NB4 (cell line): Measurements from ENCODE around the gene CLEC2A.

Experiments
- DNase-seq: peaks from one replicate; pipeline ENCODE4 v3.0.0; 2010; ENCODE audit warnings: low read depth
- H3K4me3 ChIP-seq: one replicate; pipeline ENCODE4 v1.5.1; 2011; ENCODE audit warnings: mild to moderate bottlenecking, low read depth, low read length, moderate library complexity
- CTCF ChIP-seq: IDR thresholded peaks from one replicate; pipeline ENCODE4 v1.5.1; 2012; ENCODE audit warnings: low read depth, low read length
- MAX ChIP-seq: IDR thresholded peaks from 2 replicates; pipeline ENCODE4 v1.6.1; 2011; ENCODE audit warnings: low read depth, low read length
- MYC ChIP-seq: IDR thresholded peaks from 2 replicates; pipeline ENCODE4 v1.6.1; 2011; ENCODE audit warnings: low read depth, low read length
- POLR2A ChIP-seq: IDR thresholded peaks from 2 replicates; pipeline ENCODE4 v1.6.1; 2011; ENCODE audit warnings: mild to moderate bottlenecking; ENCODE audit not compliant: insufficient read length; ENCODE audit errors: extremely low read depth

CLEC2A gene

GRCh38 chr12:9866860-9867269 is 65.3 kb downstream of the CLEC2A start:
- no peak for DNase-seq
- TF ChIP-seq MAX (no peak), POLR2A (no peak), MYC (no peak), CTCF (no peak)
- no peak overlapping the region for H3K4me3 ChIP-seq

- no peak for DNase-seq
- no peak for TF ChIP-seq MAX
- no peak for TF ChIP-seq MYC
- TF ChIP-seq POLR2A: no peak
- TF ChIP-seq CTCF: no peak
- no peak overlapping the region for H3K4me3 ChIP-seq
Observed at GRCh38 chr12:9864913-9865675, 67.1 kb downstream of the CLEC2A start.
